Spleen (tissue), 11 donors: Measurements from ENCODE around the gene IFI27. TPM values are rescaled to one million over a fixed set of nuclear protein-coding genes. Genes with fewer than 3 reads are reported as not detected.

ENCODE experiments used
- DNase-seq: peaks from one replicate; pipeline ENCODE4 v3.0.0-alpha.2; 2020
- H3K27ac ChIP-seq, 8 donors: fragments of 200-600 bp; sonication (generic) in 7 of 8; 1 replicate in 4 of 8; 2 replicates in 4 of 8; pipeline versions ENCODE4 v1.5.0 to v1.8.0; 2016 to 2021; ENCODE audit warnings: inconsistent platforms in 4 of 8, mild to moderate bottlenecking in 4 of 8, moderate library complexity in 1 of 8
- H3K27me3 ChIP-seq, 7 donors: fragments of 200-600 bp; sonication (generic) in 6 of 7; replicated peaks in 1 of 7; 1 replicate in 4 of 7; 2 replicates in 3 of 7; pipeline versions ENCODE4 v1.5.0 to v1.8.0; 2016 to 2021; ENCODE audit warnings: inconsistent platforms in 3 of 7, mild to moderate bottlenecking in 1 of 7
- H3K36me3 ChIP-seq, 6 donors: fragments of 200-600 bp; sonication (generic) in 5 of 6; 1 replicate in 4 of 6; 2 replicates in 2 of 6; pipeline versions ENCODE4 v1.5.0 to v1.8.0; 2016 to 2021; ENCODE audit warnings: inconsistent platforms in 2 of 6
- H3K4me1 ChIP-seq, 6 donors: fragments of 200-600 bp; sonication (generic) in 5 of 6; 1 replicate in 3 of 6; 2 replicates in 3 of 6; pipeline versions ENCODE4 v1.5.0 to v1.8.0; 2016 to 2021; ENCODE audit warnings: inconsistent platforms in 3 of 6
- H3K4me3 ChIP-seq, 8 donors: fragments of 200-600 bp; sonication (generic) in 7 of 8; 1 replicate in 4 of 8; 2 replicates in 4 of 8; pipeline versions ENCODE4 v1.5.0 to v1.8.0; 2016 to 2021; ENCODE audit warnings: inconsistent platforms in 4 of 8, mild to moderate bottlenecking in 4 of 8, moderate library complexity in 2 of 8
- H3K9me3 ChIP-seq, 8 donors: fragments of 200-600 bp; sonication (generic) in 7 of 8; 1 replicate in 4 of 8; 2 replicates in 4 of 8; pipeline versions ENCODE4 v1.5.0 to v1.8.0; 2016 to 2021; ENCODE audit warnings: inconsistent platforms in 4 of 8
- POLR2A ChIP-seq, 3 donors: fragments of 450-650 bp; IDR thresholded peaks; one replicate each; pipeline ENCODE4 v1.5.1; 2017; ENCODE audit warnings: antibody characterized with exemption in 3 of 3, mild to moderate bottlenecking in 1 of 3
- POLR2AphosphoS5 ChIP-seq, 3 donors: sonication (generic); formaldehyde crosslinking; IDR thresholded peaks; one replicate each; pipeline ENCODE4 v1.5.1; 2017; ENCODE audit warnings: antibody characterized with exemption in 3 of 3
- WGBS, 5 donors: extraction: QIAGEN DNeasy Blood & Tissue Kit in 3 of 5; methylation state at CpG; one replicate each; pipeline versions ENCODE4 v1.1.5 to v1.1.7; 2013 to 2018; 5-methylcytosine and 5-hydroxymethylcytosine counted together
- intact Hi-C: fragments of 100-400 bp; cut with DNase I; formaldehyde crosslinking; loops from one replicate; pipeline ENCODE4 v1.15.0; 2023; ENCODE audit warnings: low total_unique reads
- polyA plus RNA-seq, 3 donors: library from polyadenylated mRNA; stranded (reverse); fragments of 200-250 nt; gene quantifications; one replicate each; pipeline ENCODE4 v1.2.1, GENCODE V29; 2013
- total RNA-seq, 7 donors: library from RNA; depleted of rRNA in 3 of 7; stranded (reverse); fragments of >200 nt in 3 of 7; fragmentation: NEBNext Ultra II Directional in 4 of 7; extraction: Animal tissue kit (Norgen Biotek cat#: 25700) in 4 of 7; gene quantifications; one replicate each; pipeline versions ENCODE4 v1.1.0 to v1.2.1, GENCODE V29; 2016 to 2021
- TF ChIP-seq, protein P1 (sequence below), 11 experiments: fragments of 200-600 bp in 7 of 11; fragments of 450-650 bp in 4 of 11; sonication (generic) in 4 of 11; IDR thresholded peaks in 8 of 11; conservative IDR thresholded peaks in 3 of 11; 1 replicate in 7 of 11; 2 replicates in 4 of 11; pipeline versions ENCODE4 v1.4.0 to v1.8.0; 2016 to 2021; ENCODE audit warnings: antibody characterized with exemption in 11 of 11, inconsistent platforms in 4 of 11, mild to moderate bottlenecking in 1 of 11
- donor health status: healthy with polysubstance abuse.
- donor health status: DM: no; HTN: no; CAD: no; lungs with moderate emphysema.
- donor health status: DM: no; HTN: no; CAD: no.
- donor health status: Bipolar disorder and iron deficiency.
- donor health status: healthy.
- donor health status: DM: no; HTN: no; CAD: no.
- donor health status: DM: yes; HTN: yes; CAD: no.

The IFI27 gene
- total and polyA plus RNA-seq, 10 donors, result 304 to 1,170 (median 719) TPM

DNA sequence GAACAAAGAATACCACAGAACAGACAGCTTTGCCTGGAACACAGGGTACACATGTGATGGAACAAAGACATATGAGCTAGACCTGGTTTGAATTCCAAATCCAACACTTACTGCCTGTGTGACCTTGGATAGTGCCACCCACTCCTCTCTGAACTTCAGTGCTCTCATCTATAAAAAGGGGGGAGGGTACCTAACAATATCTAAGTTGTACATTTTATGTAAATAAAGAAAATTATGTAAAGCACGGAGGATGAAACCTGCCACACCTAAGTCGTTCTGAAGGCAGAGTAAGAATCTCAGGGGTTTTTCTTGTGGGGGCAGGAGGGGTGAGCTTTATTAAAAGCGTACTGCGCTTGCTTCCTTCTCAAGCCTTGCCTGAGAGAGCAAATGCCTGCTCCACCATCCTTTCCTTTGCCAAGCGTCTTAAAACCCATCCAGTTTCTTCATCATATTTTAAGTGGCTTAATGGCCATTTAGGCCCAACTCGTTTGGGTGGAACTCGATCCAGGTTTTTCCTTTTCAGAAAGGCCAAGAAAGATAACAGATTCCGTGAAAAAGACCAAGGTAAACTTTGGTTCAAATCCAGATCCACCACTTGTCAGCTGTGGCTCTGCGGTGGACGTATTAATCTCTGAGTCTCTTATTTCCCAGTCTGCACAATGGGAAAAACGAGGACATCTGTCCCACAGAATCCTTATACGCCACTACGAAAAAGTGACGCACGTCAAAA is 30.5 kb upstream of the IFI27 start:
- intact Hi-C loops, result no loop called here
- WGBS, 5 donors, result 2 to 4% (median 3%) methylated on average over 15 of the region's 15 CpGs

GRCh38 chr14:94080621-94081385 is 29.7 kb upstream of the IFI27 start, which contains the start of the genes DDX24 and IFI27L1:
Gene DDX24 (minus strand): TSS chr14:94081202. CDS start chr14:94079742, 1,460 bp downstream.
Gene IFI27L1 (plus strand): TSS chr14:94081310. CDS start chr14:94096938, 15,628 bp downstream.
- peaks cover 28 to 66% (median 57%) of the 10 kb centered on the region in 6 donors for H3K4me1 ChIP-seq
- no peaks in the 10 kb centered on the region for H3K27me3 ChIP-seq
- peak; percentile 88 to 94 (median 90) for TF ChIP-seq POLR2A (IDR thresholded peaks at IDR 0.05)
- TF ChIP-seq, protein P1, sequence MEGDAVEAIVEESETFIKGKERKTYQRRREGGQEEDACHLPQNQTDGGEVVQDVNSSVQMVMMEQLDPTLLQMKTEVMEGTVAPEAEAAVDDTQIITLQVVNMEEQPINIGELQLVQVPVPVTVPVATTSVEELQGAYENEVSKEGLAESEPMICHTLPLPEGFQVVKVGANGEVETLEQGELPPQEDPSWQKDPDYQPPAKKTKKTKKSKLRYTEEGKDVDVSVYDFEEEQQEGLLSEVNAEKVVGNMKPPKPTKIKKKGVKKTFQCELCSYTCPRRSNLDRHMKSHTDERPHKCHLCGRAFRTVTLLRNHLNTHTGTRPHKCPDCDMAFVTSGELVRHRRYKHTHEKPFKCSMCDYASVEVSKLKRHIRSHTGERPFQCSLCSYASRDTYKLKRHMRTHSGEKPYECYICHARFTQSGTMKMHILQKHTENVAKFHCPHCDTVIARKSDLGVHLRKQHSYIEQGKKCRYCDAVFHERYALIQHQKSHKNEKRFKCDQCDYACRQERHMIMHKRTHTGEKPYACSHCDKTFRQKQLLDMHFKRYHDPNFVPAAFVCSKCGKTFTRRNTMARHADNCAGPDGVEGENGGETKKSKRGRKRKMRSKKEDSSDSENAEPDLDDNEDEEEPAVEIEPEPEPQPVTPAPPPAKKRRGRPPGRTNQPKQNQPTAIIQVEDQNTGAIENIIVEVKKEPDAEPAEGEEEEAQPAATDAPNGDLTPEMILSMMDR (IDR thresholded peaks at IDR 0.05 in 8 of 11, conservative IDR thresholded peaks at IDR 0.05 in 3 of 11), result peak in 1 of 11 experiments; percentile 26
- TF ChIP-seq POLR2AphosphoS5 (IDR thresholded peaks at IDR 0.05), result peak; percentile 99
- peak; percentile 99 for DNase-seq
- H3K9me3 ChIP-seq, result peaks cover 0 to 6% (median 6%) of the 10 kb centered on the region in 8 donors
- H3K4me3 ChIP-seq, result peak within 1 kb of the TSS; percentile 88 to 99 (median 94)
- peaks cover 0 to 35% (median 19%) of the 10 kb centered on the region in 6 donors for H3K36me3 ChIP-seq
- 0 to 1% (median 0%) methylated on average over 49 to 77 of the region's 77 CpGs for WGBS, 5 donors
- intact Hi-C loops, result no loop called here
- peak within 1 kb of the TSS; percentile 89 to 97 (median 96) for H3K27ac ChIP-seq

More for the DNA sequence above, 30.5 kb upstream of the IFI27 start:
- Histone ChIP-seq H3K9me3 (peaks cover 0 to 13% (median 13%) of the 10 kb centered on the region in 8 donors), H3K27ac (peak overlapping the region; percentile 89 to 97 (median 96)), H3K36me3 (peaks cover 0 to 40% (median 24%) of the 10 kb centered on the region in 6 donors), H3K4me1 (peaks cover 28 to 74% (median 63%) of the 10 kb centered on the region in 6 donors), H3K27me3 (no peaks in the 10 kb centered on the region), H3K4me3 (peak overlapping the region; percentile 88 to 99 (median 94))
- TF ChIP-seq, protein P1 (IDR thresholded peaks at IDR 0.05 in 8 of 11, conservative IDR thresholded peaks at IDR 0.05 in 3 of 11), result no peak
- no peak for TF ChIP-seq POLR2AphosphoS5 (IDR thresholded peaks at IDR 0.05)
- TF ChIP-seq POLR2A (IDR thresholded peaks at IDR 0.05), result no peak
- no peak for DNase-seq

DNA sequence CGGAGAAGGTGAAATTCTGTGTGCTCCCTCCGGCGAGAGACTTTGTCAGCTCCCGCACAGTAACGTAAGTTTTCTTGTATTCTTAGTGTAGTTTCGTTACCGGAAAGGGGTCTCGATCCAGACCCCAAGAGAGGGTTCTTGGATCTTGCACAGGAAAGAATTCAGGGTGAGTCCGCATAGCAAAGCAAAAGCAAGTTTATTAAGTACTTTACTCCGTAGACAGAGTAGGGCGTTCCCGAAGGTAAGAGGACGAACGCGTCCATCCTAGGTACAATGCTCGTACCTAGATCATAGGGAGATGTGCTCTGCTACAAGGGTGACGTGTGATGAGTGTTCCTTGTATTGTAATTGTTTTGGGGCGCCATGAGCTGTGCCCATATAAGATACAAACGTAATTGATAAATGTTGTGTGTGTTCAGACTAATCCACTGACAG is 29.1 kb upstream of the IFI27 start:
- H3K9me3 ChIP-seq, result no peaks in the 10 kb centered on the region
- H3K27me3 ChIP-seq, result no peaks in the 10 kb centered on the region
- peaks cover 0 to 29% (median 19%) of the 10 kb centered on the region in 6 donors for H3K36me3 ChIP-seq
- H3K4me1 ChIP-seq, result peaks cover 24 to 60% (median 51%) of the 10 kb centered on the region in 6 donors
- peak overlapping the region; percentile 88 to 99 (median 94) for H3K4me3 ChIP-seq
- 0 to 3% (median 1%) methylated on average over 19 of the region's 19 CpGs for WGBS, 5 donors
- peak overlapping the region; percentile 89 to 97 (median 96) for H3K27ac ChIP-seq
- intact Hi-C loops, result no loop called here
- no peak for TF ChIP-seq POLR2A (IDR thresholded peaks at IDR 0.05)
- TF ChIP-seq, protein P1 (IDR thresholded peaks at IDR 0.05 in 8 of 11, conservative IDR thresholded peaks at IDR 0.05 in 3 of 11), result no peak
- no peak for TF ChIP-seq POLR2AphosphoS5 (IDR thresholded peaks at IDR 0.05)
- DNase-seq, result no peak
